Astrocyte of the cerebellum (primary cell): ENCODE data around the gene OR52K1.

ENCODE experiments used
- DNase-seq: peaks from one replicate; pipeline ENCODE4 v3.0.0-alpha.2; 2011; ENCODE audit warnings: low read depth
- H3K4me3 ChIP-seq: 2 replicates; pipeline ENCODE4 v1.5.1; 2011; ENCODE audit warnings: mild to moderate bottlenecking, low read depth, low read length, moderate library complexity
- CTCF ChIP-seq: IDR thresholded peaks from 2 replicates; pipeline ENCODE4 v1.5.1; 2012; ENCODE audit warnings: low read length, low read depth, moderate library complexity, mild to moderate bottlenecking; ENCODE audit errors: missing control alignments
- in situ Hi-C: cut with HindIII; loops from 2 replicates; pipeline ENCODE4 v1.10.0; 2017; ENCODE audit warnings: low sequenced_read_pairs

The OR52K1 gene

DNA sequence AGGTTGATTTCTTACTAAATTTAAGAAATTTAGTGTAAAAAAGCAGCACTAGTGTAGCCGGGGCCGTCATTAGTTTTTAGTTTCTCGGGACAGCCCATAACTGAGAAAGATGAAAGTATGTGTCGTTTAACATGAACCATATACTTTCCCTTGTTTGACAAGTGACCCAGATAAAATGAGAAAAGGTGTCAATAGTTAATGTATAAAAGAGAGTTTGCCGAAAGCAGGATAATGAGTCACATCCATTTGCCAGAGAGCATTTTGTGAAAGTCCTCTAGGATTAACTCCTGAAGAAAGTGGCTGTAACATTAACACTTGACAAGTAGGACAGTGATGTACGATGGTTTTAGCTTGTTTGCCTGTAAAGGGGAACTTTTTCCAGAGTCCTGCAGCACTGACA is 13.5 kb downstream of the OR52K1 start:
- H3K4me3 ChIP-seq, result no peak overlapping the region
- in situ Hi-C loops, result no loop called here
- DNase-seq, result no peak
- no peak for TF ChIP-seq CTCF

- H3K4me3 ChIP-seq, result no peak overlapping the region
- no peak for TF ChIP-seq CTCF
- in situ Hi-C loops, result no loop called here
- no peak for DNase-seq
Observed at GRCh38 chr11:4496557-4497248, 14.3 kb downstream of the OR52K1 start.

GRCh38 chr11:4508886-4509285 is 26.4 kb downstream of the OR52K1 start:
- H3K4me3 ChIP-seq, result no peak overlapping the region
- no peak for DNase-seq
- TF ChIP-seq CTCF, result no peak
- in situ Hi-C loops, result no loop called here

DNA sequence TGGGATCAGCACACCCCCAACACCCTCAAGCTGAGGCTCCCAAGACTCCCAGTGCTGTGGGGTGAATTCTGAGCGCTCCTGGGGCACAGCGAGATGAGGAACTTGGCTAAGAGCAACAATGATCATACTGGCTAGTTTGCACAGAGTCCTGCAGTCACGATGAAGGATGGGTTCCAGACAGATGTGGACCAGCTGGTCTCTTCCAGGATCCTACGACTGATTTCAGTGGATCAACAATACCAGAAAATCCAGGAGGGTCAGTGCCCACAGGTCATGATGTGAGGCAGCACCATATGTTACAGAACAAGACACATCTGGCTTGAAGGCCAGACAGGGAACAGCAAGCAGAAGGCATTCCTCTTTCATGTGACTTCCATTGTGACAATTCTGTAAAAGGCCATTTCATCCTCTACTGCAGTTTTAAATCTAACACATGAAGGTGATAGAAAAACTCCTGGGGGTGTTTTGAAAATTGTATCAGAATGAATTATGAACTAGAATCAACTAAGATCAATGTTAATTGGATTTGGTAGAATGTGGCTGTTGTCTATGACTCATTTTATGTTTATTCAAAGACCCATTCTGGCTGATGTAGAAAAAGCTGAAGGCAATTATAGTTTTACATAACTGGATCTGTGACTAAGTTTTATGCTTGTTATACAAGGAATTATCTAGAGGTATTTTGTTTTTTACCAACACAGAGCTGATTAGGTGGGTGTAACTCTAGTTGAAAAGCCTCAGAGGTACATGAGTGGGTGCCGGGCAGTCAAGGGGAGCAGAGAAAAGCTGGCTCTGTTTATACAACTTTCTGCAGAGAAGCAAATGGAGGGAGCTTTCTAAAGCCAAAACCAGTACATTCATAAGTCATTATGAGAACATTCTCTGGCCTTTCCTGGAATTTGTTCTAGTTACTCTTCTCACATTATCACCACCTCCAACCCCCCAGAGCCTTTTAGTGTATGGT is 29.1 kb downstream of the OR52K1 start:
- TF ChIP-seq CTCF, result no peak
- in situ Hi-C loops, result no loop called here
- no peak for DNase-seq
- H3K4me3 ChIP-seq, result no peak overlapping the region

DNA sequence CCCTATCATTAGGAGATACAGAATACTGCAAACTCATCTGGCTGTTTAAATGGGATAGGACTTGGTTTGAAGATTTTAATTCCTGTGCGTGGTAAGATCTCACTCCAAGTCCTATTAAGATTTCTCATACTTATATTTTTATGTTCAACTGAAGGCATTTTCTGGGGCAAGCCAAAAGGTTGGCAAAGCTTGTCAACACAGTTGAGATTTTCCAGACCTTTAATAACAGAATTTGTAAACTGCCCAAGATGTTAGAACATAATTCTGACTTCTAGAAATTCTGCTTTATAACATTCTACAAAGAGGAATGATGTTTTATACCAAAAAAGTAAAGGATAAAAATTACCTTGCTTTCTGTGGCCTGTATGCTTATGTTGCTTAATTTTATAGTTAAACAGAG is 31.8 kb downstream of the OR52K1 start:
- no peak for TF ChIP-seq CTCF
- in situ Hi-C loops, result no loop called here
- H3K4me3 ChIP-seq, result no peak overlapping the region
- no peak for DNase-seq

DNA sequence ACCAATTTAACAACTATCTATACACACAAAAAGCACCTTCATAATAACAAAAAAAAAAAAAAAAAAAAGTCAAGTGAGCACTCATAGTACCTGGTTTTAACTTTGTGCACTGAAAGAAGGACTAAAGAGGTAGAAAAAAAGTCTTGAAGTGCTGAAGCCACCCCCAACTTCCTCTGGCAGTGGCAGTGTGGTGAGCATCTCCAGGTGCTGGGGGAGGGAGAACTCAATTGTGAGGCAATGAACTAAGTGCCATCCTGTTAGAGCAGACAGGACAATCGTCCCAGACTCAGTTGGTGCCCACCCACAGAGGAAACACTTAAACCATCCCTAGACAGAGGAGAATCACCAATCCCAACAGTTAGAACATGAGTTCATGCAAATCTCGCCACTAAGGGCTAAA is 39.9 kb downstream of the OR52K1 start:
- TF ChIP-seq CTCF, result no peak
- in situ Hi-C loops, result no loop called here
- H3K4me3 ChIP-seq, result no peak overlapping the region
- DNase-seq, result no peak
